Activated T-helper 2 cell treated with anti-CD3 and anti-CD28 coated beads, Interferon-gamma antibody, Interleukin-2, Interleukin-4, amounts not matched to agents 10 μg/mL and 5 μg/mL and 100 μg/mL, durations not matched to agents 14 hours and 24 hours and 36 hours (primary cell): ENCODE data around the gene EDAR. TPM values are rescaled to one million over a fixed set of nuclear protein-coding genes. Genes with fewer than 3 reads are reported as not detected.
A peak's percentile ranks its signal among the peaks of the same experiment; 100 is the strongest.

Experiments
- DNase-seq: peaks from one replicate; pipeline ENCODE4 v3.0.0; 2021; ENCODE audit warnings: low spot score
- H3K27ac Mint-ChIP-seq: one replicate; pipeline ENCODE4 v1.8.0; 2021; ENCODE audit warnings: mixed read lengths
- H3K27me3 Mint-ChIP-seq: one replicate; pipeline ENCODE4 v1.8.0; 2021; ENCODE audit warnings: low read depth, mixed read lengths
- H3K36me3 Mint-ChIP-seq: one replicate; pipeline ENCODE4 v1.8.0; 2021; ENCODE audit warnings: low read depth, mixed read lengths
- H3K4me1 Mint-ChIP-seq: one replicate; pipeline ENCODE4 v1.8.0; 2021; ENCODE audit warnings: low read depth, mixed read lengths
- H3K4me3 Mint-ChIP-seq: one replicate; pipeline ENCODE4 v1.8.0; 2021; ENCODE audit warnings: low read depth, mild to moderate bottlenecking, moderate library complexity, mixed read lengths
- H3K9me3 Mint-ChIP-seq: one replicate; pipeline ENCODE4 v1.8.0; 2021; ENCODE audit warnings: mixed read lengths
- intact Hi-C: fragments of 100-400 bp; cut with micrococcal nuclease; formaldehyde crosslinking; loops from one replicate; pipeline ENCODE4 v1.15.1; 2023
- total RNA-seq: library from RNA; stranded (reverse); gene quantifications from 2 replicates; pipeline ENCODE4 v1.2.3, GENCODE V29; 2022

Gene EDAR
- total RNA-seq, 1 donor from 2014 or later, result 0.11 TPM

GRCh38 chr2:108940156-108940555, 48.9 kb downstream of the EDAR start:
- H3K4me3 Mint-ChIP-seq, result no peak overlapping the region
- no peaks in the 10 kb centered on the region for H3K9me3 Mint-ChIP-seq
- H3K4me1 Mint-ChIP-seq, result peaks cover 13% of the 10 kb centered on the region
- no peaks in the 10 kb centered on the region for H3K36me3 Mint-ChIP-seq
- intact Hi-C loops, result no loop called here
- no peak overlapping the region for H3K27ac Mint-ChIP-seq
- no peaks in the 10 kb centered on the region for H3K27me3 Mint-ChIP-seq
- no peak for DNase-seq

- Mint-ChIP-seq H3K36me3 (no peaks in the 10 kb centered on the region), H3K9me3 (no peaks in the 10 kb centered on the region), H3K4me3 (no peak overlapping the region), H3K4me1 (peaks cover 13% of the 10 kb centered on the region), H3K27me3 (no peaks in the 10 kb centered on the region), H3K27ac (peak overlapping the region; percentile 51)
- no peak for DNase-seq
- intact Hi-C loops, result no loop called here
These were observed 50.8 kb downstream of the EDAR start for GRCh38 chr2:108938077-108938710.

- DNase-seq, result no peak
- Mint-ChIP-seq H3K4me1 (peaks cover 13% of the 10 kb centered on the region), H3K9me3 (no peaks in the 10 kb centered on the region), H3K27me3 (no peaks in the 10 kb centered on the region), H3K27ac (peak overlapping the region; percentile 50), H3K4me3 (no peak overlapping the region), H3K36me3 (no peaks in the 10 kb centered on the region)
- intact Hi-C loops, result no loop called here
These were observed 51.5 kb downstream of the EDAR start for GRCh38 chr2:108937367-108938017.

- Mint-ChIP-seq H3K27ac (peak overlapping the region; percentile 50), H3K4me1 (peaks cover 13% of the 10 kb centered on the region), H3K27me3 (no peaks in the 10 kb centered on the region), H3K9me3 (no peaks in the 10 kb centered on the region), H3K4me3 (no peak overlapping the region), H3K36me3 (no peaks in the 10 kb centered on the region)
- intact Hi-C loops, result no loop called here
- no peak for DNase-seq
These were observed 52.2 kb downstream of the EDAR start for GRCh38 chr2:108936866-108937265.

GRCh38 chr2:108936076-108936864, 52.8 kb downstream of the EDAR start:
- Mint-ChIP-seq H3K27ac (no peak overlapping the region), H3K4me3 (no peak overlapping the region), H3K36me3 (no peaks in the 10 kb centered on the region), H3K9me3 (no peaks in the 10 kb centered on the region), H3K4me1 (peaks cover 13% of the 10 kb centered on the region), H3K27me3 (no peaks in the 10 kb centered on the region)
- intact Hi-C loops, result no loop called here
- no peak for DNase-seq

- intact Hi-C loops, result no loop called here
- no peak for DNase-seq
- H3K36me3 Mint-ChIP-seq, result no peaks in the 10 kb centered on the region
- peak overlapping the region; percentile 24 for H3K27ac Mint-ChIP-seq
- no peak overlapping the region for H3K4me3 Mint-ChIP-seq
- H3K9me3 Mint-ChIP-seq, result no peaks in the 10 kb centered on the region
- no peaks in the 10 kb centered on the region for H3K27me3 Mint-ChIP-seq
- H3K4me1 Mint-ChIP-seq, result peaks cover 13% of the 10 kb centered on the region
These were observed 53.7 kb downstream of the EDAR start for GRCh38 chr2:108935271-108935741.

- no peaks in the 10 kb centered on the region for H3K36me3 Mint-ChIP-seq
- H3K27me3 Mint-ChIP-seq, result no peaks in the 10 kb centered on the region
- no peak overlapping the region for H3K27ac Mint-ChIP-seq
- no peak overlapping the region for H3K4me3 Mint-ChIP-seq
- no peaks in the 10 kb centered on the region for H3K9me3 Mint-ChIP-seq
- peaks cover 13% of the 10 kb centered on the region for H3K4me1 Mint-ChIP-seq
- DNase-seq, result no peak
- intact Hi-C loops, result no loop called here
These were observed 54.3 kb downstream of the EDAR start for GRCh38 chr2:108934583-108935245.

- Mint-ChIP-seq H3K27ac (no peak overlapping the region), H3K36me3 (no peaks in the 10 kb centered on the region), H3K9me3 (no peaks in the 10 kb centered on the region), H3K4me1 (peaks cover 13% of the 10 kb centered on the region), H3K27me3 (no peaks in the 10 kb centered on the region), H3K4me3 (no peak overlapping the region)
- no peak for DNase-seq
- intact Hi-C loops, result no loop called here
These were observed 54.9 kb downstream of the EDAR start for GRCh38 chr2:108934151-108934550.

GRCh38 chr2:108933691-108934117, 55.3 kb downstream of the EDAR start:
- DNase-seq, result no peak
- Mint-ChIP-seq H3K9me3 (no peaks in the 10 kb centered on the region), H3K27me3 (no peaks in the 10 kb centered on the region), H3K36me3 (no peaks in the 10 kb centered on the region), H3K4me1 (peaks cover 10% of the 10 kb centered on the region), H3K27ac (no peak overlapping the region), H3K4me3 (no peak overlapping the region)
- intact Hi-C loops, result no loop called here

GRCh38 chr2:108932736-108933332, 56.2 kb downstream of the EDAR start:
- H3K27me3 Mint-ChIP-seq, result no peaks in the 10 kb centered on the region
- H3K4me1 Mint-ChIP-seq, result peaks cover 7% of the 10 kb centered on the region
- H3K36me3 Mint-ChIP-seq, result no peaks in the 10 kb centered on the region
- no peak for DNase-seq
- H3K9me3 Mint-ChIP-seq, result no peaks in the 10 kb centered on the region
- no peak overlapping the region for H3K27ac Mint-ChIP-seq
- H3K4me3 Mint-ChIP-seq, result no peak overlapping the region
- intact Hi-C loops, result no loop called here

GRCh38 chr2:108931372-108931771, 57.6 kb downstream of the EDAR start:
- intact Hi-C loops, result no loop called here
- Mint-ChIP-seq H3K9me3 (no peaks in the 10 kb centered on the region), H3K4me3 (no peak overlapping the region), H3K27me3 (no peaks in the 10 kb centered on the region), H3K36me3 (no peaks in the 10 kb centered on the region), H3K4me1 (no peaks in the 10 kb centered on the region), H3K27ac (no peak overlapping the region)
- DNase-seq, result no peak

GRCh38 chr2:108929807-108930425, 59.1 kb downstream of the EDAR start:
- Mint-ChIP-seq H3K36me3 (no peaks in the 10 kb centered on the region), H3K9me3 (no peaks in the 10 kb centered on the region), H3K4me3 (no peak overlapping the region), H3K27ac (no peak overlapping the region), H3K27me3 (no peaks in the 10 kb centered on the region), H3K4me1 (no peaks in the 10 kb centered on the region)
- intact Hi-C loops, result loop anchor here (2.0 kb wide), 1 partner anchor 59 kb away; the partner anchor contains the start of gene EDAR
- DNase-seq, result no peak
